ENCODE results near the gene ATP13A4. TPM values are rescaled to one million over a fixed set of nuclear protein-coding genes. Genes with fewer than 3 reads are reported as not detected.

Gene ATP13A4
- total and polyA plus RNA-seq, 5 experiments from 2014 or later, result 0.53 to 7.1 (median 2.8) TPM; not detected in 1

DNA sequence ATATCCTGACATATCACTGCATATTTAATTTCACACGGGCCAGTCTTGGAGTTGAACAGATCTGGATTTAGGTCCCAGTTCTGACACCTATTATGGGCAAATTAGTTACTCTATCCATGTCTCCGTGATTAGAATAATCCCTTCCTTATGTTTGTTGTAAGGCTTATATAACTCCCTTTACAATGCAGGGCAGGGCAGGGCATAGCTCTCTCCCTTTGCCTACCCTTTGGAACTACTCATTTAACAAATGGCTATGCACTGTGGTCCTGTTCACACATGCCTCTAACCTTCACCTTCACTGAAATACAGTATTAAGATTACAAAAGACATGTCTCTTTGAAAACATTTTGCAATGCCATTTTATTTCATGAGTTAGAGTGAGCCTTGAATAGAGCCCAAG is 151.4 kb downstream of the ATP13A4 start:
- no peak overlapping the region for H3K27ac Mint-ChIP-seq
- DNase-seq, result no peak
- no peaks in the 10 kb centered on the region for H3K27me3 Mint-ChIP-seq
- no peaks in the 10 kb centered on the region for H3K9me3 Mint-ChIP-seq
- POLR2A ChIA-PET, result no interaction called here
- no peak overlapping the region for H3K4me3 Mint-ChIP-seq
- no peak for ATAC-seq
- H3K4me1 Mint-ChIP-seq, result no peaks in the 10 kb centered on the region
- H3K36me3 Mint-ChIP-seq, result peaks cover 0 to 10% (median 0%) of the 10 kb centered on the region in 3 donors

DNA sequence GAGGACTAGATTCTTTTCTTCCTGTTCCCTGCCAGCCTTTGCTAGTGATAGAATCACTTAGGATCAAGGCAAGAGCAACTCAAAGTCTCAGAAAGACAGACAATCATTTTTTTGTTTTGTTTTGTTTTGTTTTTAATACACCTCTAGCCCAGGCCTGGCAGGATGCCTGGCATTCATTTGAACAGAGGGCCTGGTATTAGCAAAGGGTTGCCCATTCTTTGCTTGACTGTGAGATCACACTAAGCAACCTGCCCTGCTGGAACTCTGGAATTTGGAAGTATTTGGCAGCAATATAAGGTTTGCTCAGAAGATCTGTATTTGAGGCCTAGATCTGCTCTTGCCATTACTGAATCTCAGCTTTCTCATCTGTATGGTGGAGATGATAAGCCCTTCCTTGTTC is 154.4 kb downstream of the ATP13A4 start:
- no peaks in the 10 kb centered on the region for H3K4me1 Mint-ChIP-seq
- ATAC-seq (no peak), DNase-seq (no peak)
- peaks cover 0 to 3% (median 0%) of the 10 kb centered on the region in 9 donors for H3K9me3 Mint-ChIP-seq
- H3K27ac Mint-ChIP-seq, result no peak overlapping the region
- no peak overlapping the region for H3K4me3 Mint-ChIP-seq
- peaks cover 0 to 10% (median 0%) of the 10 kb centered on the region in 3 donors for H3K36me3 Mint-ChIP-seq
- H3K27me3 Mint-ChIP-seq, result peaks cover 0 to 6% (median 2%) of the 10 kb centered on the region in 5 donors
- POLR2A ChIA-PET, result no interaction called here

DNA sequence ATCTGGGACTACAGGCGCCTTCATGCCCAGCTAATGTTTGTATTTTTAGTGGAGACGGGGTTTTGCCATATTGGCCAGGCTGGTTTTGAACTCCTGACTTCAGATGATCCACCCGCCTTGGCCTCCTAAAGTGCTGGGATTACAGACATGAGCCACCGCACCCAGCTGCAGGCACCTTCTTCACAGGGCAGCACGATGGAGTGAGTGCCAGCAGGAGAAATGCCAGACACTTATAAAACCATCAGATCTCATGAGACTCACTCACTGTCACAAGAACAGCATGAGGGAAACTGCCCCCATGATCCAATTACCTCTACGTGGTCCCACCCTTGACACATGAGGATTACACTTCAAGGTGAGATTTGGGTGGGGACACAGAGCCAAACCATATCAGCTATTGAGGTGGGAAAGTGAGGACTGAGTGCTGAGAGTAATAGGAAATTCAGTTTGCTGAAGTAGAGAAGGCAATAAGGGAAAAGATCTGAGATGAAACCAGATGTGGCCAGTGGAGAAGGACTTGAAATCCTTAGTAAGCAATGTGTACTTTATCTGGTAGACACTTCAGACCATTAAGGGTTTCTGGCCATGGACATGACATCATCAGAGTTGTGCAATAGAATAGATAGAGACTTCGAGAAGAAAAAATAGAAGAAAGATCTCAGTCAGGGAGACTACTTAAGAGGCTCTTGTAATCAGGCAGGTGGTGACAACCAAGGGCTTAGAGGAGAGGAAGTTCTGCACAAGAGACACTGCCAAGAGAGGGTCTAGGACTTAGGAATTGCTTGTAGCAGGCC is 158.0 kb downstream of the ATP13A4 start:
- no peak overlapping the region for H3K4me3 Mint-ChIP-seq
- DNase-seq (no peak), ATAC-seq (no peak)
- peak overlapping the region in 1 of 10 donors; percentile 4 for H3K27ac Mint-ChIP-seq
- peaks cover 0 to 3% (median 0%) of the 10 kb centered on the region in 9 donors for H3K9me3 Mint-ChIP-seq
- H3K4me1 Mint-ChIP-seq, result no peaks in the 10 kb centered on the region
- peaks cover 0 to 10% (median 2%) of the 10 kb centered on the region in 5 donors for H3K27me3 Mint-ChIP-seq
- H3K36me3 Mint-ChIP-seq, result no peaks in the 10 kb centered on the region
- POLR2A ChIA-PET, result no interaction called here

DNA sequence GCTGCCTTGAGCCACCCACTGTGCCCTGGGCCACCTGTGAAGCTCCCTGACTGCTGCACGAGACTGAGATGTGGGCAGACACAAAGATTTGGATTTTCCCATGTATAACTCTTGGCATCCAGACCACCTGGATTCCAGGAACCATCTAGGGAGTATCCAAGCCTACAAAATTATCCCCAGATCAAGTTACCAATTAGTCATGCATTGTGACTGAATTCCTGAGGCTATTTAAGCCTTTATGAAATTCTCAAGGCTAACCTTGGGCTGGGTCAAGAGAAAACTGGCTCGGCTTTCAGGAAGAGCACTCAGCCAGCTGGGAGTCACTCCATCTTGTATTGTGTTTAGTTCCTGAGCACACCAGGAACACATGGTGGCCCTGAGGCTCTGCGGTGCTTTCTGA is 162.8 kb downstream of the ATP13A4 start:
- DNase-seq, result no peak
- no peak for ATAC-seq
- Mint-ChIP-seq H3K36me3 (no peaks in the 10 kb centered on the region), H3K27ac (no peak overlapping the region), H3K4me1 (no peaks in the 10 kb centered on the region), H3K9me3 (no peaks in the 10 kb centered on the region), H3K27me3 (peaks cover 0 to 17% (median 1%) of the 10 kb centered on the region in 5 donors), H3K4me3 (no peak overlapping the region)
- POLR2A ChIA-PET, result no interaction called here

DNA sequence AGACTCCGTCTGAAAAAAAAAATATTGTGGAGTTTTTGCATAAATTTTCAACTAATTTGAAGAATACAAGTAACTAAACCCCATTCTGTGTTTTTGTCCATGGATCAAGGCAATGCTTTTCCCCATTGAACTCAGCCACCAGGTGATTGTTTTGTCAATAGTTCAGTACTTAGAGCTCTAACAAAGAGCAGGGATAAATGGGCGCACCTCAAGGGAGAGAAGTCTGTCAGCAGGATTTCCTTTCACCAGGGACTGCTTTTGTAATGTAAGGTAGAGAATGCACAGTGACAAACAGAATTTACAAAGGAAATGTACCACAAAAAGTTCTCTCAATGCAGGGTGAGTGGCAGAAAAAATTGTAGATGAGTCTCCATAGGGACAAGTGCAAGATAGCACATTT is 165.4 kb downstream of the ATP13A4 start:
- Mint-ChIP-seq H3K27ac (no peak overlapping the region), H3K36me3 (no peaks in the 10 kb centered on the region), H3K4me1 (no peaks in the 10 kb centered on the region), H3K27me3 (peaks cover 0 to 20% (median 4%) of the 10 kb centered on the region in 5 donors), H3K4me3 (no peak overlapping the region), H3K9me3 (no peaks in the 10 kb centered on the region)
- POLR2A ChIA-PET, result no interaction called here
- DNase-seq, result no peak
- ATAC-seq, result no peak

DNA sequence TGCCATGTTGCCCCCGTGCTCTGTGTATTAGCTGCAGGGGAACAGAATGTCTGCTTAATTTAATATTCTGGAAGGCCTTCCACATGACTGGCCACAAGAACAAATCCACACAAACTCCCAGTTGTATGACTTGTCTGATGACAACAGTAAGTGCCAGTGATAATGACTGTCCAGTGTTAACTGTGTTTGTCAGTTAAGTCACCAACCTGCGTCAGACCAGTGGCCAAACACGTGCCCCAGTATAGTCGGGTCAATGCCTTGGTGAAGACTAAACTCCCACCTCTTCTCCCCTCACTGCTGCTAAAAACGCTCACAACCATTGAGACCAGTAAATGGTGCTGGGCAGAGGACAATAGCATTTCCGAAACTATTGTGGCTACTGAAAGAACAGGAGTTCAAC is 166.3 kb downstream of the ATP13A4 start:
- Mint-ChIP-seq H3K27ac (no peak overlapping the region), H3K27me3 (peaks cover 0 to 16% (median 5%) of the 10 kb centered on the region in 5 donors), H3K4me3 (no peak overlapping the region), H3K9me3 (no peaks in the 10 kb centered on the region), H3K4me1 (no peaks in the 10 kb centered on the region), H3K36me3 (no peaks in the 10 kb centered on the region)
- ATAC-seq (no peak), DNase-seq (no peak)
- POLR2A ChIA-PET, result no interaction called here

DNA sequence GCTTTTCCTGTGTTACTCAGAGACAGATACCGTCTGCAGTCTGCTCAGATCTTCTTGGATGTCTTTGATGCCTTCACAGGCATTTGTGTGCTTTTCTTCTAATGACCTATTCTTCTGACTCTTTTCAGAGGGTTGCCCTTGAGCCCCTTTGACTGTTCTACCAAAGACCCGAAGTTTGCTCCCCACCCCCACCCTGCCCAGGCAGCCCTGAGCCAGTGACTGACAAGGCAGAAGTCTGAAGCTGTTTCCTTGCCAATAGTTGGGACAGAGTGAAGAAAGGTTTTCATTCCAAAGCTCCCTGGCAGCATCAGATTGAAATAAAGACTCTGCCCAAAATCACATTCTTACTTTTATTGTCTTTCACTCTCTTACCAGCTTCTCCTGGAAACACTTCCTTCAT is 167.1 kb downstream of the ATP13A4 start:
- Mint-ChIP-seq H3K36me3 (no peaks in the 10 kb centered on the region), H3K4me3 (no peak overlapping the region), H3K27ac (no peak overlapping the region), H3K27me3 (peaks cover 0 to 16% (median 5%) of the 10 kb centered on the region in 5 donors), H3K9me3 (no peaks in the 10 kb centered on the region), H3K4me1 (no peaks in the 10 kb centered on the region)
- POLR2A ChIA-PET, result no interaction called here
- DNase-seq (no peak), ATAC-seq (no peak)

DNA sequence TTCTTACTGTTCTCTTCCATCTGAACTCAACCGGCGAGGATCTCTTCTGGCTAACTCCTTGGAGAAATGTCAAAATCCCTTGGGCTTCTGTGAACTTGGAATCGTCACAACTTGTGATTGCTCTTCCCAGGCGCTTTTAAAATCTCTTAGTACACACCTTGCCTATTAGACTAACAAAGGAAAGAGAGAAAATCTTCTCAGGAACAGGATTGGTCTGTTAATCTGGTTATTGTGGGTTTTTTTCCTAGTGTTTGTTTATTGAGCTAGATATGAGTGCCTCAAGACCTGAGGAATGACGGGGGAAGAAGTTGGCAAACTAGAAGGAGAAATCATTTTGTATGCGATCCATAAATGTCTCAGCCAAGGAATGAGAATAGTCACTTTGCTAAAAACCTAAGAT is 176.0 kb downstream of the ATP13A4 start, which contains the start of gene ATP13A5:
ATP13A5 (minus strand) TSS at position 48 of the 400 bp plus-strand sequence; CDS start at position 20, 28 bp downstream.
- no peak within 1 kb of the TSS for H3K27ac Mint-ChIP-seq
- no peak for ATAC-seq
- H3K27me3 Mint-ChIP-seq, result peaks cover 5 to 32% (median 12%) of the 10 kb centered on the region in 5 donors
- H3K36me3 Mint-ChIP-seq, result peaks cover 0 to 3% (median 0%) of the 10 kb centered on the region in 3 donors
- POLR2A ChIA-PET, result no interaction called here
- H3K4me3 Mint-ChIP-seq, result no peak within 1 kb of the TSS
- H3K4me1 Mint-ChIP-seq, result no peaks in the 10 kb centered on the region
- no peak for DNase-seq
- no peaks in the 10 kb centered on the region for H3K9me3 Mint-ChIP-seq

DNA sequence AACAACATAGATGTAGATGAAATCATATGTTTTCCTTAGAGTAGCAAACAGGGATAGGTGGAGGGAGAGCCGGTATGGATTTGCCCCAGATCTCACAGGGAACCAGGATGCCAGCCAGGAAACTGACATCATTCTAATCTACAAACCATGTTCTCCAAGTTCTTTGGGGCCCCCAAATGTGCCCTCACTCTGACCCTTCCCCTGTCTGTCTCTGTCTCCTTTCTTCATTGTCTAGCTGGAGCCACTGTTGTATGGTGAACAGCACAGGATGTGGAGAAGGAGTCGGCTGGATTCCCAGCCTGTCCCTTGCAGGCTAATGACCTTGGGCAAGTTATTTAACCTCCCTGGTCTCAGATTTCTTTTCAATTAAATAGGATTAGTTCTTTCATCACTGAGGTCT is 177.1 kb downstream of the ATP13A4 start:
- POLR2A ChIA-PET, result no interaction called here
- Mint-ChIP-seq H3K9me3 (no peaks in the 10 kb centered on the region), H3K4me1 (peaks cover 0 to 2% (median 0%) of the 10 kb centered on the region in 4 donors), H3K27me3 (peaks cover 7 to 39% (median 14%) of the 10 kb centered on the region in 5 donors), H3K27ac (no peak overlapping the region), H3K4me3 (no peak overlapping the region), H3K36me3 (peaks cover 0 to 3% (median 0%) of the 10 kb centered on the region in 3 donors)
- DNase-seq, result no peak
- no peak for ATAC-seq

DNA sequence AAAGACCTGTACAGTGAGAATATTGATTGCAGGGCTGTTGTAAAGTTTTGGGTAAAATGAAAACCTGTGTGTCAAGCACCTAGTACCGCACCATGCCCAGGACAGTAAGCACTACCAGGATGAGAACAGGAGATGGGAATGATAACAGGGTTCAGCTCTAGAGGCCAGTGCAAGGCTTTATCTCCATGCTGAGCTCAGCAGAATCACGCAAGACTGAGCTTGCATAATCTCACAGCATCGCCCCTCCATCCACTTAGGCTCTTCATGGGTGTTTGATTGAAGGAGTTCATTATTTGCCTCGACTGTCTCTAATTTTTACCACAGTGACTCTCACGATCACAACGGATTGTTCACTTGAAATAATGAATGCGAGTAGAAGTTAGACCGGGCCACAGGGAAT is 179.1 kb downstream of the ATP13A4 start:
- H3K9me3 Mint-ChIP-seq, result peaks cover 0 to 2% (median 0%) of the 10 kb centered on the region in 9 donors
- ATAC-seq, result no peak
- peaks cover 0 to 2% (median 0%) of the 10 kb centered on the region in 4 donors for H3K4me1 Mint-ChIP-seq
- H3K27ac Mint-ChIP-seq, result no peak overlapping the region
- no peak for DNase-seq
- POLR2A ChIA-PET, result no interaction called here
- H3K4me3 Mint-ChIP-seq, result no peak overlapping the region
- H3K27me3 Mint-ChIP-seq, result peaks cover 5 to 29% (median 14%) of the 10 kb centered on the region in 5 donors
- H3K36me3 Mint-ChIP-seq, result peaks cover 0 to 3% (median 0%) of the 10 kb centered on the region in 3 donors

DNA sequence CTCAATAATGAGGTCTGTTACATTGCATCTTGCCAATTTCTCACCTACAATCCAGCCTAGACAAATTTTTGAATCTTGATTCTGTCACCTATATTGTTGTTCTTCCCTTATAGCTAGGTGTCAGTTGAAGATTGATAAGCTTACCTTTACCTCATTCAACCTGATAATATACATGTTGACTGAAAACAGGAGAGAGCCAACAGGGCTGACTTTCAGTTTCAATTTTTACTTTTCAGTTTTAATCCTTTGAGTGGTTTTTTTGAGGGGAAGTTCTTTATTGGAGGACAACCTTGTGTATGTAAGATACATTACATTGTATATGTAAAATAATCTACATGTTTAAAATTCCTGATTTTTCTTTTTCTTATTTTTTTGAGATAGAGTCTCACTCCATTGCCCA is 181.9 kb downstream of the ATP13A4 start:
- no peak overlapping the region for H3K27ac Mint-ChIP-seq
- DNase-seq, result no peak
- peaks cover 3 to 24% (median 7%) of the 10 kb centered on the region in 5 donors for H3K27me3 Mint-ChIP-seq
- H3K9me3 Mint-ChIP-seq, result peaks cover 0 to 2% (median 0%) of the 10 kb centered on the region in 9 donors
- no peak for ATAC-seq
- peaks cover 0 to 3% (median 0%) of the 10 kb centered on the region in 3 donors for H3K36me3 Mint-ChIP-seq
- peaks cover 0 to 2% (median 0%) of the 10 kb centered on the region in 4 donors for H3K4me1 Mint-ChIP-seq
- H3K4me3 Mint-ChIP-seq, result no peak overlapping the region
- POLR2A ChIA-PET, result no interaction called here

DNA sequence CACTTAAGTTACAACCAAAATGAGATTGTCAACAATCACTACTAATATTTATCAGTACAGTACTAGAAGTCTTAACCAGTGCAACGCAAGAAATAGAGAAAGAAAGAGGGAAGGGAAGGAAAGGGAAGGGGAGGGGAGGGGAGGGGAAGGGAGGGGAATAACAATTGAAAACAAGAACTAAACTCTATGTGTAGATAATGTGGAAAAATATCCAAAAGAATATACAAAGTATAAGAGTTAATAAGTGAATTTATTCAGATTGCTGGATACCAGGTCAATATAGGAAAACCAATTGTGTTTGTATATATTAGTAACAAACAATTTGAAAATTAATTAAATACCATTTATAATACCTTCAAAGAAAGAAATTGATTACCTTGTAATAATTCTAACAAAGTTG is 186.8 kb downstream of the ATP13A4 start:
- no peak for DNase-seq
- no peak overlapping the region for H3K4me3 Mint-ChIP-seq
- no peak for ATAC-seq
- H3K9me3 Mint-ChIP-seq, result peaks cover 0 to 2% (median 0%) of the 10 kb centered on the region in 9 donors
- peaks cover 5 to 13% (median 7%) of the 10 kb centered on the region in 5 donors for H3K27me3 Mint-ChIP-seq
- POLR2A ChIA-PET, result no interaction called here
- no peaks in the 10 kb centered on the region for H3K36me3 Mint-ChIP-seq
- H3K4me1 Mint-ChIP-seq, result peaks cover 0 to 2% (median 0%) of the 10 kb centered on the region in 4 donors
- H3K27ac Mint-ChIP-seq, result no peak overlapping the region

DNA sequence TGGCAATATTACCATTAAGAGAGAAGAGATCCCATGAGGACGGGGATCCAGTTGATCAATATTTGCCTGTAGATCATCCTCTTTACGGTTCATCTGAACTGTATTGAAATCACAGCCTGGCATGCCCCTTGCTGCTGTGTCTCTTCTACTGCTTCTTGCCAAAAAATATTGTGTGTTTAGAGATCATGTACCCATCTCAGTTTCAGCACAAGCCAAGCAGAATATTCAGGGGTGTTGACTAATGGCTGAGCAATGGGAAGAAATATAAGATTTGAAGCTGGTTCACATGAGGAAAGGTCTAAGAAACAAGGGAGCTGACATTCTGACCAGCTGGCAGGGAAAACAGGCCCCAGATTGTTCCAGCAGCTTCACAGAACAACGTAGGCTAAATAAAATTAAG is 197.4 kb downstream of the ATP13A4 start:
- no peak for ATAC-seq
- Mint-ChIP-seq H3K4me1 (no peaks in the 10 kb centered on the region), H3K27me3 (peaks cover 2 to 15% (median 5%) of the 10 kb centered on the region in 5 donors), H3K9me3 (peaks cover 0 to 3% (median 0%) of the 10 kb centered on the region in 9 donors), H3K36me3 (no peaks in the 10 kb centered on the region), H3K4me3 (no peak overlapping the region), H3K27ac (no peak overlapping the region)
- POLR2A ChIA-PET, result no interaction called here
- no peak for DNase-seq

All from naive thymus-derived CD8-positive, alpha-beta T cell (primary cell).